Astrocyte of the cerebellum (primary cell): Measurements from ENCODE around the gene ZNF608.

Experiments
- DNase-seq: peaks from one replicate; pipeline ENCODE4 v3.0.0-alpha.2; 2011; ENCODE audit warnings: low read depth
- H3K4me3 ChIP-seq: 2 replicates; pipeline ENCODE4 v1.5.1; 2011; ENCODE audit warnings: mild to moderate bottlenecking, low read depth, low read length, moderate library complexity
- CTCF ChIP-seq: IDR thresholded peaks from 2 replicates; pipeline ENCODE4 v1.5.1; 2012; ENCODE audit warnings: low read length, low read depth, moderate library complexity, mild to moderate bottlenecking; ENCODE audit errors: missing control alignments
- in situ Hi-C: cut with HindIII; loops from 2 replicates; pipeline ENCODE4 v1.10.0; 2017; ENCODE audit warnings: low sequenced_read_pairs

The ZNF608 gene

GRCh38 chr5:124725622-124726258 lies 20.7 kb downstream of the ZNF608 start:
- H3K4me3 ChIP-seq: no peak overlapping the region
- no peak for TF ChIP-seq CTCF
- in situ Hi-C loops: no loop called here
- DNase-seq: no peak

GRCh38 chr5:124725040-124725434 lies 21.4 kb downstream of the ZNF608 start:
- in situ Hi-C loops: no loop called here
- DNase-seq: no peak
- no peak overlapping the region for H3K4me3 ChIP-seq
- TF ChIP-seq CTCF: peak; percentile 6

- no peak for DNase-seq
- in situ Hi-C loops: no loop called here
- no peak for TF ChIP-seq CTCF
- H3K4me3 ChIP-seq: no peak overlapping the region
Observed at GRCh38 chr5:124724357-124725039, 21.9 kb downstream of the ZNF608 start.

GRCh38 chr5:124721229-124721735 lies 25.2 kb downstream of the ZNF608 start:
- no peak overlapping the region for H3K4me3 ChIP-seq
- DNase-seq: no peak
- no peak for TF ChIP-seq CTCF
- in situ Hi-C loops: no loop called here

- no peak for TF ChIP-seq CTCF
- DNase-seq: no peak
- no peak overlapping the region for H3K4me3 ChIP-seq
- in situ Hi-C loops: no loop called here
Observed at GRCh38 chr5:124720593-124720992, 25.8 kb downstream of the ZNF608 start.

GRCh38 chr5:124719113-124719967 lies 27.1 kb downstream of the ZNF608 start:
- no peak for DNase-seq
- no peak for TF ChIP-seq CTCF
- no peak overlapping the region for H3K4me3 ChIP-seq
- in situ Hi-C loops: no loop called here
